NB4 (cell line): ENCODE data around the gene PAFAH2.
A peak's percentile ranks its signal among the peaks of the same experiment; 100 is the strongest.

Source experiments
- DNase-seq: peaks from one replicate; pipeline ENCODE4 v3.0.0; 2010; ENCODE audit warnings: low read depth
- H3K4me3 ChIP-seq: one replicate; pipeline ENCODE4 v1.5.1; 2011; ENCODE audit warnings: mild to moderate bottlenecking, low read depth, low read length, moderate library complexity
- MYC ChIP-seq: IDR thresholded peaks from 2 replicates; pipeline ENCODE4 v1.6.1; 2011; ENCODE audit warnings: low read depth, low read length
- POLR2A ChIP-seq: IDR thresholded peaks from 2 replicates; pipeline ENCODE4 v1.6.1; 2011; ENCODE audit warnings: mild to moderate bottlenecking; ENCODE audit not compliant: insufficient read length; ENCODE audit errors: extremely low read depth
- TF ChIP-seq, protein P1 (sequence below): IDR thresholded peaks from one replicate; pipeline ENCODE4 v1.5.1; 2012; ENCODE audit warnings: low read depth, low read length
- TF ChIP-seq, protein P2 (sequence below): IDR thresholded peaks from 2 replicates; pipeline ENCODE4 v1.6.1; 2011; ENCODE audit warnings: low read depth, low read length

PAFAH2 gene

DNA sequence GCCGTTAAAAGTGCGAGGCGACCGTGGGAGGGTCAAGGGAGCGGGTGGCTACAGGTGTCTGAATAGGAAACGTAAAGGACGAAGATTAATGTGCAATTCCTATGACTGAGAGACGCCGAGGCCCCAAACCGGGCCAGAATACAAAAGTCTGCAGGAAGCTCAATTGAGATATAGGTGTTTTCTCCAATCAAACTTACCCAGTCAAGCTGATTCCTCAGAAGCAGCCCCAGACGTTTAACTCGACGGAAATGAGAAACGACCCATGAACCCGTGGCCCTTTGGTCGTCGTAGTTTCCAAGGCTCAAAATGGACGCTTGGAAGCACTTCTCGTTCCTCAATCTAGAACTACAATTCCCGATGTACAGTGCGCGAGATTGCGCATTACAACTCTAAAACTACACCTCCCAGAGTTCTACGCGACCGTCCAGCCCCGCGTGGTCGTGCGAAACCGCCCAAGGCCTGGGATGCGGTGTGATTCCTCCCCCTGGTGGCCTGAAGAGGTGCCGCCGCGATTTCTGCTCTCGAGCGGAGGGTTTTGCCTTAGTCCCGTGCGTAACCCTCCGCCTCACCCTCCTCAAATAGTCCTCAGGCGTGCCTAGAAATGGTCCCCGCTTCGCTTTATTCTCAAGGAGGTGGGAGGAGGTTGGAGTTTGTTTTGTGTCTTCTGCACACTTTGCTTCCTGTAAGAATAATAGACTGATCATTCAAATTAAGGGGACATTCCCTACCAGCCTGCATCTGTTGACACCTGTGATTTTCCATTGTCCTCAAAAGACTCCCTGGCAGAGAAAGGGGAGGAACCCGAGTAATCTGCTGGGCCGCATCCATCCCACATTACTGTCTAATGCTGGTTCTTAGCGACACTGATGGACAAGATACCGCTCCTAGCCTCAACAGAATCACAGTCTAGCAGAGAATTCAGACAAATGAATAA is at the start of gene PAFAH2:
PAFAH2 (minus strand) TSS at position 236 of the 934 bp plus-strand sequence. CDS start 7,247 bp downstream, outside the sequence.
- peak; percentile 99 for TF ChIP-seq MYC
- TF ChIP-seq, protein P1, sequence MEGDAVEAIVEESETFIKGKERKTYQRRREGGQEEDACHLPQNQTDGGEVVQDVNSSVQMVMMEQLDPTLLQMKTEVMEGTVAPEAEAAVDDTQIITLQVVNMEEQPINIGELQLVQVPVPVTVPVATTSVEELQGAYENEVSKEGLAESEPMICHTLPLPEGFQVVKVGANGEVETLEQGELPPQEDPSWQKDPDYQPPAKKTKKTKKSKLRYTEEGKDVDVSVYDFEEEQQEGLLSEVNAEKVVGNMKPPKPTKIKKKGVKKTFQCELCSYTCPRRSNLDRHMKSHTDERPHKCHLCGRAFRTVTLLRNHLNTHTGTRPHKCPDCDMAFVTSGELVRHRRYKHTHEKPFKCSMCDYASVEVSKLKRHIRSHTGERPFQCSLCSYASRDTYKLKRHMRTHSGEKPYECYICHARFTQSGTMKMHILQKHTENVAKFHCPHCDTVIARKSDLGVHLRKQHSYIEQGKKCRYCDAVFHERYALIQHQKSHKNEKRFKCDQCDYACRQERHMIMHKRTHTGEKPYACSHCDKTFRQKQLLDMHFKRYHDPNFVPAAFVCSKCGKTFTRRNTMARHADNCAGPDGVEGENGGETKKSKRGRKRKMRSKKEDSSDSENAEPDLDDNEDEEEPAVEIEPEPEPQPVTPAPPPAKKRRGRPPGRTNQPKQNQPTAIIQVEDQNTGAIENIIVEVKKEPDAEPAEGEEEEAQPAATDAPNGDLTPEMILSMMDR = peak; percentile 87
- peak; percentile 32 for TF ChIP-seq POLR2A
- TF ChIP-seq, protein P2, sequence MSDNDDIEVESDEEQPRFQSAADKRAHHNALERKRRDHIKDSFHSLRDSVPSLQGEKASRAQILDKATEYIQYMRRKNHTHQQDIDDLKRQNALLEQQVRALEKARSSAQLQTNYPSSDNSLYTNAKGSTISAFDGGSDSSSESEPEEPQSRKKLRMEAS = peak; percentile 94
- H3K4me3 ChIP-seq = peak within 1 kb of the TSS; percentile 77
- DNase-seq = peak; percentile 99

DNA sequence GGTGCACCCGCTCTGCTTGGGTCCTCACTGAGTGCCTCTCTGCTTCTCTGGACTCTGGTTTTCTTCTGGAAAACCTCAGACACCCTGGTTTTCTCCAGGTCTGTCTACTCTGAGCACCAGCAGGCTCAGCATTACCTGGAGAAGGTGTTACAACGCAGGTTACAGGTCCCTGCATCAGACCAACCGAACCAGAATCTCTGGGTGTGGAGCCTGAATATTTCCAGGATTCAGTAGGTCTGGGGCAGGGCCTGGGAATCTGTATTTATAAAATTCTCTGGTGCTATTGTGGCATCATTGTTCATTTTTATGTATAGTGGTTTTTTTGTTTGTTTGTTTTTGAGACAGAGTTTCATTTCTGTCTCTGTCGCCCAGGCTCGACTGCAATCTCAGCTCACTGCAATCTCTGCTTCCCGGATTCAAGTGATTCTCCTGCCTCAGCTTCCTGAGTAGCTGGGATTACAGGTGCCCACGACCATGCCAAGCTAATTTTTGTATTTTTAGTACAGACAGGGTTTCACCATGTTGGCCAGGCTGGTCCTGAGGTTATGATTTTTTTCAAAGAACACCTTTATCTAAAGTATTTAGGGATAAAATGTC is 49.5 kb upstream of the PAFAH2 start:
- TF ChIP-seq POLR2A (no peak), MYC (no peak)
- TF ChIP-seq, protein P1 = no peak
- TF ChIP-seq, protein P2 = no peak
- no peak for DNase-seq
- H3K4me3 ChIP-seq = no peak overlapping the region

DNA sequence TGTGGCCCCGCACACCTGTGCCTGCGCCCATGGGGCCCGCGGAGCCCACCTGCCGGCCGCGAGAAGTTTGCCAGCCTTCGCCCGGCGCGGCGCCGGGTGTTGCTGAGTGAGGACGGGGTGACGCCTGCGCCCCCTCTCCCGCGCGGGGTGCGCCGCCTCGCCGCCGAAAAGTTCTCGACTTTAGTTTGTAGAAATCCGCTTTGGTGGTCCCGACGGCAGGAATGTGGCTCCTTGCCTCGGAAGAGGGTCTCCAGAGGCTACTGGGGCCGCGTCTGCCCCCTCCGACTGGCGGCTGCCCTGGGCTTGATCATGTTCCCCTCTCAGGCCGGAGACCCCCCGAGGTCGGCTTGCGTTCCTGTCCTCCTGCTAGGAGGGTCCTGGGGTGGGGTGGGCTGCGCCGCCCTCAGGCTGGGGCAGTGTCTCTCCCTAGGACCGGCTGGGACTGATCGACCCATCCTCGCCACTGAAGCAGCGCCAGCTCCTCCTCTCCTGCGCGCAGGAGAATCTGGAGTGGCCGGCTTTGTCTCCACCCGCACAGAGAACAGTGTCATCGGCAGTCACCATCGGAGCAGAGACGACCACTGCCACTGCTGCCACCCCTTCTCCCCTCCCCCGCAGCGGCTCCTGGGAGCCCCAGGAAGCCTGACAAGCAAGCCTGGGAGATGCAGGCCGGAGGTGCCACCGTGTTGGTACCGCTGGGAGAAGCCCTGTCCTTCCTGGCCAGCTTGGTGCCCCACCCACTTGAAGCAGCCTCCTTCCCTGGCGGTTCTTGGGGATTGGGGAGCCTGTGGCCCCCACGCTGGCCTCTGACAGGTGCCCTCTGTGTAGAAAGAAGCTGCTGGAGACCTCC is 48.6 kb upstream of the PAFAH2 start:
- TF ChIP-seq, protein P2 = no peak
- no peak for TF ChIP-seq POLR2A
- TF ChIP-seq, protein P1 = no peak
- TF ChIP-seq MYC = no peak
- no peak for DNase-seq
- H3K4me3 ChIP-seq = no peak overlapping the region

DNA sequence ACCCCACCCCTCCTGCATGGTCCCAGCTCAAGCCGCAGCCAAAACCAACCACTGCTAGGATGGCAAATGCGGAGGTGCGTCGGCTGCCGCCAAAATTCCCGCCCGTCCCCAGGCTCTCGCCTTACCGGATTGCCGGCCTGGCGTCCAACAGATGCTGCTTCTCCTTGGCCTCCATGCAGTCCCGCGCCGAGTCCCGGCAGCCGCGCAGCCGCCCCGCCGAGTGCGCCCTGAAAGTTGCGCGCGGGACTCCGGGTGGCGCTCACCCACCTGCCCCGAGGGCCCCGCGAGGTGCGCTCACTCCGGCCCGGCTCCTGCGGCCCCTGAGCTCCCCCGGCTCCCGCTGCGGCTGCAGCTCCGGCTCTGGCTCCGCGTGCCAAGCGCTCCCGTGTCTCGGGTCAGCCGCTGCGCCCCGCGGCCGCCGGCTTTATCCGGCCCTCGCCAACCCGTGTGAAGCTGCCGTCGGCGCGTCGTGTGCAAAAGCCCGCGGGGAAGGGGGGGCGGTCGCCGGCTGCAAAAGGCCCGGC is 47.9 kb upstream of the PAFAH2 start, which contains the start of gene SLC30A2:
SLC30A2 (minus strand) TSS at position 397 of the 524 bp plus-strand sequence; CDS start at position 175, 222 bp downstream.
- DNase-seq = no peak
- TF ChIP-seq, protein P1 = no peak
- TF ChIP-seq POLR2A (no peak), MYC (no peak)
- TF ChIP-seq, protein P2 = no peak
- no peak within 1 kb of the TSS for H3K4me3 ChIP-seq

DNA sequence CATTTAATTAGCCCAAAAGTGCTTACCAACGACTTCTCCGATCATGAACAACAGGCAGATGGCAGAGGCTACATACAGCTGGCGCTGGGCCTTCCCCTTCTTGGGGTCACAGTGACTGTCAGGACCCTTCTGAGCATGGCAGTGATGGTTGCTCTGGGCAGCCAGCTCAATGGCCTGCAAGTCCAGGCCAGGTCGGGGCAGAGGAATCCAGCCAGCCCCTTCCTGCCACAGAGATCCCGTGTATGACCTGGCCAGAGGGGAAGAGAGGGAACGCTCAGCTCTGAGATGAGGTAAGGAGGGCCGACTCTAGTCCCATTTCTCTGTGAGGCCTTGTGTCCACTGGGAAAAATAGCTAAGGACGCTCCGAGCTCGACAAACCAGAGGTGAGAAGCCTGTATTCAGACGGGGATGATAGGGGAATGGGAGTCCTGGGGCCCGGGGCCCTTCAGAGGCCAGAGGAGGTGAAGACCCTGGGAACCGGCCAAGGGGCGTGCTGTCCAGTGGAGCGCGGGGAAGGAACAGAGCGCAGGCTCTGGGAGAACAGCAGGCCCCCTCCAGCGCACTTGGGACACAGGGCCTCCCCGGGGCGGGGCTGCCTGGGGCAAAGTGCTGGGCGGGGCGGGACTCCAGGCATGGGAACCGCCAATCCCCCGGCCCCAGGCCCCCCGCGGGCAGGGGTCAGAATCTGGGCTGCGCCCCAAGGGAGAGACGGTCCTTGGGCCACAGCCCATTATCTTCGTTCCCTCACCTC is 47.3 kb upstream of the PAFAH2 start:
- no peak for TF ChIP-seq MYC
- no peak for TF ChIP-seq POLR2A
- TF ChIP-seq, protein P2 = no peak
- TF ChIP-seq, protein P1 = no peak
- H3K4me3 ChIP-seq = no peak overlapping the region
- DNase-seq = no peak
